ENCODE results near the gene PUS1. TPM values are rescaled to one million over a fixed set of nuclear protein-coding genes. Genes with fewer than 3 reads are reported as not detected.

PUS1 gene
- total RNA-seq, 2 donors from 2014 or later: 37.3 to 56.7 TPM

- Mint-ChIP-seq H3K4me1 (peaks cover 37% of the 10 kb centered on the region), H3K27me3 (ENCODE audit: insufficient read depth) (no peaks in the 10 kb centered on the region), H3K4me3 (no peak overlapping the region), H3K9me3 (no peaks in the 10 kb centered on the region), H3K27ac (peak overlapping the region; percentile 92), H3K36me3 (ENCODE audit: low read depth) (peaks cover 65% of the 10 kb centered on the region)
- Histone ChIP-seq H3K27me3 (ENCODE audit: control insufficient read depth, insufficient read depth, low read length, poor library complexity, severe bottlenecking) (no peaks in the 10 kb centered on the region), H3K4me1 (ENCODE audit: control insufficient read depth, insufficient read depth, low read length) (peaks cover 17% of the 10 kb centered on the region), H3K9me3 (ENCODE audit: control insufficient read depth, low read length) (no peaks in the 10 kb centered on the region), H3K27ac (ENCODE audit: low read depth, low read length) (peak overlapping the region; percentile 84), H3K9ac (ENCODE audit: extremely low read depth, low read length, poor library complexity, severe bottlenecking) (peak overlapping the region; percentile 12), H3K4me3 (ENCODE audit: low read length) (no peak overlapping the region), H3K36me3 (ENCODE audit: control insufficient read depth, insufficient read depth, low read length) (peaks cover 72% of the 10 kb centered on the region)
- TF ChIP-seq CTCF (conservative IDR thresholded peaks at IDR 0.05): no peak
- 62 to 76% methylated on average over 3 to 9 of the region's 9 CpGs for WGBS, 2 experiments (ENCODE audit: insufficient coverage in 1 of 2, insufficient read length in 1 of 2)
- no peak for DNase-seq
Measured at GRCh38 chr12:131990980-131991305, 61.9 kb downstream of the PUS1 start.

- H3K9ac ChIP-seq (ENCODE audit: extremely low read depth, low read length, poor library complexity, severe bottlenecking): no peak overlapping the region
- peaks cover 61% of the 10 kb centered on the region for H3K36me3 Mint-ChIP-seq (ENCODE audit: low read depth)
- peak; percentile 14 for DNase-seq
- H3K9me3 ChIP-seq (ENCODE audit: control insufficient read depth, low read length): no peaks in the 10 kb centered on the region
- no peak overlapping the region for H3K4me3 ChIP-seq (ENCODE audit: low read length)
- H3K4me3 Mint-ChIP-seq: no peak overlapping the region
- H3K27ac ChIP-seq (ENCODE audit: low read depth, low read length): no peak overlapping the region
- no peaks in the 10 kb centered on the region for H3K27me3 ChIP-seq (ENCODE audit: control insufficient read depth, insufficient read depth, low read length, poor library complexity, severe bottlenecking)
- H3K36me3 ChIP-seq (ENCODE audit: control insufficient read depth, insufficient read depth, low read length): peaks cover 68% of the 10 kb centered on the region
- H3K27me3 Mint-ChIP-seq (ENCODE audit: insufficient read depth): no peaks in the 10 kb centered on the region
- 93 to 96% methylated on average over 10 to 11 of the region's 11 CpGs for WGBS, 2 experiments (ENCODE audit: insufficient coverage in 1 of 2, insufficient read length in 1 of 2)
- H3K9me3 Mint-ChIP-seq: no peaks in the 10 kb centered on the region
- H3K4me1 Mint-ChIP-seq: peaks cover 32% of the 10 kb centered on the region
- no peak for TF ChIP-seq CTCF (conservative IDR thresholded peaks at IDR 0.05)
- H3K4me1 ChIP-seq (ENCODE audit: control insufficient read depth, insufficient read depth, low read length): peaks cover 17% of the 10 kb centered on the region
- no peak overlapping the region for H3K27ac Mint-ChIP-seq
Measured at GRCh38 chr12:131991816-131992430, 62.8 kb downstream of the PUS1 start.

GRCh38 chr12:131994589-131994988 is 65.5 kb downstream of the PUS1 start:
- Histone ChIP-seq H3K36me3 (ENCODE audit: control insufficient read depth, insufficient read depth, low read length) (peaks cover 64% of the 10 kb centered on the region), H3K27ac (ENCODE audit: low read depth, low read length) (no peak overlapping the region), H3K4me1 (ENCODE audit: control insufficient read depth, insufficient read depth, low read length) (peaks cover 13% of the 10 kb centered on the region), H3K9ac (ENCODE audit: extremely low read depth, low read length, poor library complexity, severe bottlenecking) (no peak overlapping the region), H3K27me3 (ENCODE audit: control insufficient read depth, insufficient read depth, low read length, poor library complexity, severe bottlenecking) (no peaks in the 10 kb centered on the region), H3K4me3 (ENCODE audit: low read length) (no peak overlapping the region), H3K9me3 (ENCODE audit: control insufficient read depth, low read length) (no peaks in the 10 kb centered on the region)
- DNase-seq: no peak
- H3K9me3 Mint-ChIP-seq: no peaks in the 10 kb centered on the region
- H3K27me3 Mint-ChIP-seq (ENCODE audit: insufficient read depth): no peaks in the 10 kb centered on the region
- 93 to 99% methylated on average over 4 of the region's 4 CpGs for WGBS, 2 experiments (ENCODE audit: insufficient coverage in 1 of 2, insufficient read length in 1 of 2)
- no peak for TF ChIP-seq CTCF (conservative IDR thresholded peaks at IDR 0.05)
- H3K4me1 Mint-ChIP-seq: peaks cover 16% of the 10 kb centered on the region
- no peak overlapping the region for H3K4me3 Mint-ChIP-seq
- no peak overlapping the region for H3K27ac Mint-ChIP-seq
- H3K36me3 Mint-ChIP-seq (ENCODE audit: low read depth): peaks cover 51% of the 10 kb centered on the region

Other genes starting within 250 kb of the PUS1 start
- 10 to 100 TPM; 50.0 to 52.3 TPM for gene SFSWAP, start 218.2 kb upstream of the PUS1 start, total RNA-seq
- 10 to 100 TPM; 10.9 to 12.0 TPM for gene MMP17, start 100.9 kb upstream of the PUS1 start, total RNA-seq
- gene ULK1, start 34.7 kb upstream of the PUS1 start, total RNA-seq: 100 to 1,000 TPM in 1 of 2 donors, 10 to 100 TPM in 1; 68.0 to 104 TPM
- 10 to 100 TPM; 64.7 to 78.3 TPM for gene EP400, start 20.7 kb downstream of the PUS1 start, total RNA-seq
- gene DDX51, start 215.0 kb downstream of the PUS1 start, total RNA-seq: 10 to 100 TPM; 31.5 to 33.8 TPM
- 10 to 100 TPM; 22.7 to 32.7 TPM for gene NOC4L, start 215.2 kb downstream of the PUS1 start, total RNA-seq